ENCODE measurements around the gene KRTAP10-7.

- TF ChIP-seq CTCF (IDR thresholded peaks at IDR 0.05) (no peak), POLR2A (IDR thresholded peaks at IDR 0.05) (no peak)
Observed at GRCh38 chr21:44612669-44613229, 12.4 kb downstream of the KRTAP10-7 start.
